Spinal cord (tissue), 10 donors: ENCODE data around the gene AARS1. TPM values are rescaled to one million over a fixed set of nuclear protein-coding genes. Genes with fewer than 3 reads are reported as not detected.
"Not testable (repeated sequence)": the region's sequence is repeated elsewhere in the genome, so short reads cannot be mapped to it uniquely, and the experiment has no call there.

Experiments
- DNase-seq, 6 donors: peaks; one replicate each; pipeline versions ENCODE4 v3.0.0 to v3.0.0-alpha.2; 2013 to 2015; ENCODE audit warnings: low spot score in 6 of 6, low read depth in 4 of 6
- H3K27ac ChIP-seq: one replicate; pipeline ENCODE4 v1.5.1; 2013; ENCODE audit warnings: low read depth, low read length, control low read depth
- H3K27me3 ChIP-seq: one replicate; pipeline ENCODE4 v1.6.1; 2013; ENCODE audit warnings: low read length; ENCODE audit not compliant: control insufficient read depth, insufficient read depth
- H3K36me3 ChIP-seq: one replicate; pipeline ENCODE4 v1.6.1; 2013; ENCODE audit warnings: low read length; ENCODE audit not compliant: control insufficient read depth, insufficient read depth
- H3K4me1 ChIP-seq: one replicate; pipeline ENCODE4 v1.6.1; 2013; ENCODE audit warnings: low read length; ENCODE audit not compliant: control insufficient read depth, insufficient read depth
- H3K4me3 ChIP-seq: one replicate; pipeline ENCODE4 v1.5.1; 2013; ENCODE audit warnings: low read depth, low read length, control low read depth
- H3K9me3 ChIP-seq: one replicate; pipeline ENCODE4 v1.6.1; 2013; ENCODE audit warnings: low read length; ENCODE audit not compliant: control insufficient read depth, insufficient read depth
- WGBS: methylation state at CpG from one replicate; pipeline ENCODE4 v1.1.5; 2013; ENCODE audit warnings: missing lambda C conversion rate; ENCODE audit not compliant: insufficient coverage; 5-methylcytosine and 5-hydroxymethylcytosine counted together
- polyA plus RNA-seq, 2 donors: library from polyadenylated mRNA; unstranded; fragments of 120-200 nt; gene quantifications; one replicate each; pipeline ENCODE4 v1.2.1, GENCODE V29; 2013; ENCODE audit not compliant: insufficient read length in 2 of 2
- total RNA-seq, 2 donors: library from RNA; depleted of rRNA in 1 of 2; stranded (reverse); fragments of 120-200 nt in 1 of 2; fragments of >200 nt in 1 of 2; gene quantifications; one replicate each; pipeline versions ENCODE4 v1.2.3 to v1.2.4, GENCODE V29; 2013 to 2014
- donor health status: healthy.

The AARS1 gene
- total and polyA plus RNA-seq, 4 donors, result 75.9 to 109 (median 102) TPM

- not testable (repeated sequence) for H3K27ac ChIP-seq, H3K9me3 ChIP-seq, H3K4me1 ChIP-seq, H3K27me3 ChIP-seq, H3K4me3 ChIP-seq, H3K36me3 ChIP-seq, DNase-seq
Measured at GRCh38 chr16:70238773-70239172, 50.5 kb downstream of the AARS1 start.

- not testable (repeated sequence) for DNase-seq, H3K4me1 ChIP-seq, H3K4me3 ChIP-seq, H3K27me3 ChIP-seq, H3K9me3 ChIP-seq, H3K27ac ChIP-seq, H3K36me3 ChIP-seq
- WGBS, result no CpG with 5 or more reads among the region's 3 CpGs
Measured at GRCh38 chr16:70231831-70232230, 57.5 kb downstream of the AARS1 start.

GRCh38 chr16:70226024-70226423, 63.3 kb downstream of the AARS1 start:
- H3K27me3 ChIP-seq, H3K4me1 ChIP-seq, H3K27ac ChIP-seq, H3K4me3 ChIP-seq, H3K9me3 ChIP-seq, DNase-seq: not testable (repeated sequence)
- H3K36me3 ChIP-seq, result peaks cover 22% of the 10 kb centered on the region

- not testable (repeated sequence) for H3K9me3 ChIP-seq, H3K27ac ChIP-seq, H3K4me3 ChIP-seq, H3K27me3 ChIP-seq, DNase-seq, H3K4me1 ChIP-seq
- peaks cover 22% of the 10 kb centered on the region for H3K36me3 ChIP-seq
- no CpG with 5 or more reads among the region's 4 CpGs for WGBS
Measured at GRCh38 chr16:70225430-70225829, 63.9 kb downstream of the AARS1 start.

GRCh38 chr16:70224645-70225044, 64.7 kb downstream of the AARS1 start:
- H3K27me3 ChIP-seq, H3K4me1 ChIP-seq, H3K4me3 ChIP-seq, H3K9me3 ChIP-seq, DNase-seq, H3K27ac ChIP-seq: not testable (repeated sequence)
- peaks cover 22% of the 10 kb centered on the region for H3K36me3 ChIP-seq
- 80% methylated on average over 4 of the region's 24 CpGs for WGBS

- not testable (repeated sequence) for H3K27ac ChIP-seq
Measured at GRCh38 chr16:70223971-70224513, 65.3 kb downstream of the AARS1 start.

GRCh38 chr16:70223216-70223615, 66.1 kb downstream of the AARS1 start:
- not testable (repeated sequence) for H3K9me3 ChIP-seq, DNase-seq, H3K4me3 ChIP-seq, H3K27ac ChIP-seq, H3K4me1 ChIP-seq, H3K27me3 ChIP-seq
- H3K36me3 ChIP-seq, result peaks cover 19% of the 10 kb centered on the region
- WGBS, result no CpG with 5 or more reads among the region's 2 CpGs

More at GRCh38 chr16:70223971-70224513, 65.3 kb downstream of the AARS1 start:
- WGBS, result no CpG with 5 or more reads among the region's 3 CpGs
- peaks cover 22% of the 10 kb centered on the region for H3K36me3 ChIP-seq
- DNase-seq, H3K27me3 ChIP-seq, H3K4me1 ChIP-seq, H3K9me3 ChIP-seq, H3K4me3 ChIP-seq: not testable (repeated sequence)

- H3K4me3 ChIP-seq, H3K9me3 ChIP-seq, H3K27ac ChIP-seq, H3K4me1 ChIP-seq, H3K27me3 ChIP-seq, DNase-seq: not testable (repeated sequence)
- peaks cover 18% of the 10 kb centered on the region for H3K36me3 ChIP-seq
- WGBS, result no CpG with 5 or more reads among the region's 2 CpGs
Measured at GRCh38 chr16:70222574-70222973, 66.7 kb downstream of the AARS1 start.

GRCh38 chr16:70218586-70218985, 70.7 kb downstream of the AARS1 start:
- not testable (repeated sequence) for H3K4me1 ChIP-seq, H3K9me3 ChIP-seq, H3K27me3 ChIP-seq, H3K27ac ChIP-seq, H3K4me3 ChIP-seq, H3K36me3 ChIP-seq, DNase-seq
- WGBS, result no CpG with 5 or more reads among the region's 2 CpGs

GRCh38 chr16:70206382-70206781, 82.9 kb downstream of the AARS1 start:
- not testable (repeated sequence) for H3K27me3 ChIP-seq, H3K4me1 ChIP-seq, H3K27ac ChIP-seq, H3K4me3 ChIP-seq, DNase-seq, H3K36me3 ChIP-seq, H3K9me3 ChIP-seq
- WGBS, result no CpG with 5 or more reads among the region's 6 CpGs
